GM21367 (cell line): ENCODE data around the gene MYCN.
"Not testable (repeated sequence)": the region's sequence is repeated elsewhere in the genome, so short reads cannot be mapped to it uniquely, and the experiment has no call there.

Source experiments
- ATAC-seq: cut with Tn5 transposase; IDR thresholded peaks from one replicate; pipeline ENCODE4 v1.9.1; 2021; ENCODE audit not compliant: unreplicated experiment

MYCN gene

DNA sequence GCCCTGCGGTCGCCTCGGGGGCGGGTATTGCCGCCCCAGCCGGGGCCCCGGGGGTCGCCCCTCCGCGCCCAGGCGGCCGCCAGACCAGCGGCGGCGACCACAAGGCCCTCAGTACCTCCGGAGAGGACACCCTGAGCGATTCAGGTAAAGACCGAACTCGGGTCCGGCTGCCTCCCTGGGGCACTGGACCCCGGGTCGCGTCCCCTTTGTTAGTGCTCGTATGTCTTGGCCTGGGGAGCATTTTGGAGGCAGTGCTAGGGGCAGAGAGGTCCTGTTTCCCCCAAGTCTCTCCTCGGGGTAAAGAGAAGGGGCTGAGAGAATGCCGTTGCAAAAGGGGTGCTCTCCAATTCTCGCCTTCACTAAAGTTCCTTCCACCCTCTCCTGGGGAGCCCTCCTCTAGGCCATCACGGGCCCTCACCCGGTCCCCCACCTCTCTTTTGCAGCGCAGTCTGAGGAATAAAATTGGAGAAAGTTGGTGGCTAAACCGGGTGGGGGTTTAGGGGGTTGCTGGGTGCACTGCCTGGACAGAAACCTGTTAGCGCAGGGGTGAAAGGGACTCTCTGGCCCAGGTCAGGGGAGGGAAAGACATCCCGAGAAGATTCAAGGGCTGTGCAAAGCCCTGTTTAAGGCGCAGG is 2.5 kb downstream of the MYCN start:
- no peak for ATAC-seq

DNA sequence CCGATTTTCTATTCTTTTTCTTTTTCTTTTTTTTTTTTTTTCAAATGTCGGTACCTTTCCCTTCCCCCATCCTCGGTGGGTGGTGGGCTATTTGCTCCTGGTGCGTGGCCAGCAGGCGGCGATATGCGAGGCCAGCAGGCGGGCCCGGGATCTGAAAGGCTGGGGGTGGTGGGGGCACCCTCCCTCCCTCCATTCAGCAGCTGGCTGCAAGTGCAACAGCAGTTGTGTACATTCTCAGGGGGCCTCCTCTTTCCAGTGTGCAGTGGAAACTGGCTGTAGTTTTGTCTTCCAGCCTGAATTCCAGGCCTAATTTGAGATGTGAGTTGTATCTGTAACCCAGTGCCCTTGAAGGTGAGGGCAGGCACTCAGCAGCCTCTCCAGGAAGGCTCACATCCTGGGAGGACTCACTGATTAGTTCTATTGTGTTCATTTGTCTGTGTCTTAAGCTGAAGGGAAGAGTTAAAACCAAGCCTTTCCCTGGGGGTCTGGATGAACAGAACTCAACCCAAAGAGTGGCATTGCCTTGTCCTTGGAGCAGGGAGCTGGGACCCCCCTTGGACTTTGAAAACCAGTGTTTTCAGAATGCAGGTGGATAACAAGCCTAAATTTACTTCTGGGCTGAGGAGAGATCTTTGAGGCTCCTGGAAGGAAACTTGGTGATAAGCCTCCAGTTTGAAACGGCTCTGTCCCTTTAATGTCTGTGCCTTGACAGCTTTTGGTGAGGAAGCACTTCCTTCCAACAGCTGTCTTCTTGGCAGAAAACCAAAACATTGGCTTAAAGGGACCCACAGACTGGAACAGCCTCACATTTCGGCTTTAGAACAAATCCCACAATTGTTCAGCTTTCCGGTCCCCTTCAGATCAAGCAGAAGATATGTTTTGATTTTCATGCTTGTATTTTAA is 3.3 kb downstream of the MYCN start:
- ATAC-seq: no peak

DNA sequence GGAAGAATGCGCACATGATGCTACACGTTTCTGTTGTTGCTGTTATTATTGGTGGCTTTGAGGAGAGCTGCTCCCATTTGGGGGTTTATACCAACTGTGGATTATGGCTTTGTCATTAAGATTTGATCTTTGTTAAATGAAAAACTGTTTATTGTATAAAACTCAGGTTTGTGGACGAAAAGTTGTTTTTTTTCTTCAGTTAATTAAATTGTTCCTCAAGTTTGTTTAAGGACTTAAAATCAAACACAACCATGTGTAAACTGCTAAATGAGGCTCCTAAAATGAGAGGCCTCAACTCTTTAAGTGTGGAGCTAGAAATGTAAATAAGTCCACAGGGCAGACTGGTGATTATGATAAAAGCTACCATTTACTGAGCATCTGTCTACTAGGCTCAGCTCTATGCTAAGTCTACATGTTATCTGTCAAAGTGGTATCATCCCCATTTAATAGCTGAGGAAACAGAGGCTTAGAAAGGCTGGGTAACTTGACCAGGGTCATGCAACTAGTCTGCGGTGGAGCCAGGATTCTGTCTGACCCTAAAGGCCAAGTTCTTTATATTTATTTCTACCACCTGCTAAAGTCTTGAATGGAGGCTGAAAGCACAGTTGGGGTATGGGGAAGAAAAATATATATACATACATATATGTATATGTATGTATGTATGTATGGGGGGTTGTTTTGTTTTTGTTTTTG is 4.1 kb downstream of the MYCN start:
- ATAC-seq: no peak

DNA sequence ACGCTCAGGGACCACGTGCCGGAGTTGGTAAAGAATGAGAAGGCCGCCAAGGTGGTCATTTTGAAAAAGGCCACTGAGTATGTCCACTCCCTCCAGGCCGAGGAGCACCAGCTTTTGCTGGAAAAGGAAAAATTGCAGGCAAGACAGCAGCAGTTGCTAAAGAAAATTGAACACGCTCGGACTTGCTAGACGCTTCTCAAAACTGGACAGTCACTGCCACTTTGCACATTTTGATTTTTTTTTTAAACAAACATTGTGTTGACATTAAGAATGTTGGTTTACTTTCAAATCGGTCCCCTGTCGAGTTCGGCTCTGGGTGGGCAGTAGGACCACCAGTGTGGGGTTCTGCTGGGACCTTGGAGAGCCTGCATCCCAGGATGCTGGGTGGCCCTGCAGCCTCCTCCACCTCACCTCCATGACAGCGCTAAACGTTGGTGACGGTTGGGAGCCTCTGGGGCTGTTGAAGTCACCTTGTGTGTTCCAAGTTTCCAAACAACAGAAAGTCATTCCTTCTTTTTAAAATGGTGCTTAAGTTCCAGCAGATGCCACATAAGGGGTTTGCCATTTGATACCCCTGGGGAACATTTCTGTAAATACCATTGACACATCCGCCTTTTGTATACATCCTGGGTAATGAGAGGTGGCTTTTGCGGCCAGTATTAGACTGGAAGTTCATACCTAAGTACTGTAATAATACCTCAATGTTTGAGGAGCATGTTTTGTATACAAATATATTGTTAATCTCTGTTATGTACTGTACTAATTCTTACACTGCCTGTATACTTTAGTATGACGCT is 5.8 kb downstream of the MYCN start:
- ATAC-seq: no peak

DNA sequence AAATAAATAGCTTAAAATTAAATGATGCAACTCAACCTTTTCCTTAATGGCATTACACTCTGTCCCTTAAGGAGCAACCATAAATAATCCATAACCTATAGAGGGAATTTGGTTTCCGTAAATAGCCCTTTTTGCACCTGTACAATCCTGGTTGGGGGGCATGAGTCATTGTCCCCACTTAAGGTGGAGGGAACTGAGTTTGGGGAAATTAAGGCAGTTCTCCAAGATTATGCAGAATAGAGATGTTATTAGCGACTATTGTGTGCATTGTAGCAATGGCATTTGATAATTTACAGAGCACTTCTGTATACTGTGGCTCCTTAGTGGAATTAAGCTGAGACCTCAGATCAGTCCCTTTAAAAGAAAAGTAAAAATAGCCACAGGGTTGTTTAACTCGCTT is 6.6 kb downstream of the MYCN start:
- no peak for ATAC-seq

DNA sequence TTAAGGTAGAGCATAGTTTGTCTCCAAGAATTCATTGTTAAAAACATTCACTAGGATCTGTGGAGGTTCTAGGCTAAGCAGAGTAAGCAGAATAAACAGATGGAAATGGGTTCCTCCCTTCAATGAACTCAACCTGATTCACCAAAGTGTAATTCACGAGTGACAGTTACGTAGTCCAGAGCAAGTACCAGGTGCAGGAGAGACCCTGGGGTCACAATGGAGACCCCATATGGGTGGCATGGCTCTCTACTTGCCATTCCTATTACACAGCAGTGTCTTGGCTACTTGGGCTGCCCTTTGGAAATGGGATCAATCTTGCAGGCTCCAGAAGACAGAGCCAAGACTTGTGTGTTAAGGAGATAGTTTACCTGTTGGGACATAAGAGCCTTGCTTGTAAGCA is 7.1 kb downstream of the MYCN start:
- no peak for ATAC-seq

DNA sequence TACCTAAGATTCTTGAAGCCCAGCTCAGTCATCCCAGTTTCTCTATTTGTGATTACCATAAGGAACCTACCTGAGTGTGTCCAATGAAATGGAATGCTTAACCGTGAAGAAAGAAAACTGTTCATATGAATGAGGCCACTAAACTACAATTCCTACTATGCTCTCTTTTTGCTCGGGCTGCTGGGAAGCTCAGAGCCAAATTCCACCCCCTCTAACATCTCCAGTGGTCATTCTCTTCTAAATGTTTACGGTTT is 8.3 kb downstream of the MYCN start:
- no peak for ATAC-seq

DNA sequence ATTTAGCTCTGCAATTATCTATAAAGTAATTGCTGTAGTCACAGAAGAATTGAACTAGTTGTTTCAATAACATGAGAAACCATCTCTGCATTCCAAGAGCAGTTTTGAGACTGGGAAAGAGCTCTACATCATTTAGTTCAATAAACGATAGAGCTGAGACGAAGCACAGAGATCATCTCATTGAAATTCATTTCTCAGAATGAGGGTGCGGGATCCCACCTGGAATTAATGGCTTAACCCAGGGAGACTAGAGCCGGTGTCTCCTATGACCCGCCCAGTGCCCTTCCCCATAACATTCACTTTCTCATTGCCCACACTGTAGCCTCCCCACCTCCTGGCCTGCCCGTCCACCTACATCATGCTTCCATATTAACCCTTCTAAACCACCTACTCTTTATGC is 8.8 kb downstream of the MYCN start:
- no peak for ATAC-seq

DNA sequence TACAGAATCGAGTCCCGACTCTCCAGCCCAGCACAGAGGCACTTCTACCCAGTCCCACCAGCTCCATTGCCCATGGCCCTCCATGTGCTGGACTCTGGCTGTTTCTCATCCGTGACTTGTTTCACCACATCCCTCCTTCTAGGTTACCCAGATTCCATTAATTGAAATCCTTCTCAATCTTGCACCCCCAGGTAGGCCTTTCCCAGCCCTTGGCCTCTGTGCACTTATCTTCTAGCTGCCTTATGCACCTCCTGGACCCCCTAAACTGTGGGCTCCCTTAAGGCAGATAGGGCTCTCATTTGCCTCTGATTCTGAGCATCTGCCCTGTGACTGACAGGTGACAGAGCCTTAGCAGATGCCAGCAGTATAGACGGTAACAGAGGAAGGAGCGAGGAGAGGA is 9.2 kb downstream of the MYCN start:
- ATAC-seq: no peak

DNA sequence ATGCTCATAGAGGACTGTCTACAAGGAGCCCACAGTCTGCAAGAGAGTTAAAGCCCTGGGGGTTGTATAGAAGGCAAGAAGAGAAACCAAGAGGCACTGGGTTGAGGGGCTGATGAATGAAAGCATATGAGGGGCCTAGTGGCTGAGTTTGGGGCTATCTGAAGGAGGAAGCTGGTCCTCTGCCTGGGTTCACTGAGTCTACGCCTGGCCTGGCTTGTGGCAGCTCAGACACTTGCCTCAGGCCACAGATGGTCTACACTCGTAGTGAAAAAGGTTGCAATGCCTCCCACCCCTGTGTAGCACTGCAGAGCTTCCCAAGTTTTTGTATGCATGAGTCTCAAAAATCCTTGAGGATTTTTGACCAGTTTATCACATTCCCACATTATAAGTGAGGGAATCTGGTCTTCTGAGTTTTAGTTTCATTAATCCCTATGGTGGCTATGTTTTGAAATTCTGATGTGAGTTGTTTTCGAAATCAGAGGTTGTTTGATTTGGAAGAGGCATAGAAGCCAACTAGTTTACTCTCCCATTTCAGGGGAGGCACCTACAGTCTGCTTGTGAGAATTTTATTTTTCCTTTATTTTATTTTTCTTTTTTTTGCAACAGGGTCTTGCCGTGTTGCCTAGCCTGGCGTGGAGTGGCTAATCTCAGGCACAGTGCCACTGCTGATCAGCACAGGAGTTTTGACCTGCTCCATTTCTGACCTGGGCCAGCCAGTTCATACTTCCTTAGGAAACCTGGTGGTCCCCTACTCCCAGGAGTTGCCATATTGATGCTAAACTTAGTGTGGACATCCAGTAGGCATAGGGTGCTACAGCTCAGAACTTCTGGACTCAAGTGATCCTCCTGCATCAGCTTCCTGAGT is 10.0 kb downstream of the MYCN start:
- ATAC-seq: no peak

DNA sequence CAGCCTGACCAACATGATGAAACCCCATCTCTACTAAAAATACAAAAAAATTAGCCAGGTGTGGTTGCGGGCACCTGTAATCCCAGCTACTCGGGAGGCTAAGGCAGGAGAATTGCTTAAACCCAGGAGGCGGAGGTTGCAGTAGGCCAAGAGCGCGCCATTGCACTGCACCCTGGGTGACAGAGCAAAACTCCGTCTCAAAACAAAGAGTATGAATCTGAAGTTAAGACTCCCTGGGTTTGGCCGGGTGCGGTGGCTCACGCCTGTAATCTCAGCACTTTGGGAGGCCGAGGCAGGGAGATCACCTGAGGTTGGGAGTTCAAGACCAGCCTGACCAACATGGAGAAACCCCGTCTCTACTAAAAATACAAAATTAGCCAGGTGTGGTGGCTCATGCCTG is 11.6 kb downstream of the MYCN start:
- not testable (repeated sequence) for ATAC-seq

DNA sequence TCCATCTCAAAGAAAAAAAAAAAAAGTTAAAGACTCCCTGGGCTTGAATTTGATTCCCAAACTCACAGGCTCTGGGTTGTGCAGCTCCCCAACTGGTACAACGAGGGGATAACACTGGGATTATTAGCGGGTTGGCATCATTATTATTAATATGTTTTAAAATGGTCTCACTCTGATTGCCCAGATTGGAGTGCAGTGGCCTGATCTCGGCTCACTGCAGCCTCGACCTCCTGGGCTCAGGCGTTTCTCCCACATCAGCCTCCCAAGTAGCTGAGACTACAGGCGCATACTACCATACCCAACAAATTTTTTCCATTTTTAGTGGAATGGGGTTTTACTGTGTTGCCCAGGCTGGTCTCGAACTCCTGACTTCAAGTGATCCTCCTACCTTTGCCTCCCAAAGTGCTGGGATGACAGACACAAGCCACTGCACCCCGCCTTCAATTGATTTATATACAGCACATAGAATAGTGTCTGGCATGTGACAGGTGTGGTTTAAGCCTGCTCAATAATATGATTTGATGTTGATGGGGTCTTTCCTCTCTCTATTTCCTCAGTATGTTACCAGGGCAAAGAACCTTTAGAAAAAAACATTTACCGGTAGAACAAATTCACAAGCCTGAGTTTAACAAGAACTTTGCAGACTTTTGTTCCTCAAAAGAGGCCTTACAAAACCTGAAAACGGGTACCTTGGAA is 12.2 kb downstream of the MYCN start:
- ATAC-seq: no peak

DNA sequence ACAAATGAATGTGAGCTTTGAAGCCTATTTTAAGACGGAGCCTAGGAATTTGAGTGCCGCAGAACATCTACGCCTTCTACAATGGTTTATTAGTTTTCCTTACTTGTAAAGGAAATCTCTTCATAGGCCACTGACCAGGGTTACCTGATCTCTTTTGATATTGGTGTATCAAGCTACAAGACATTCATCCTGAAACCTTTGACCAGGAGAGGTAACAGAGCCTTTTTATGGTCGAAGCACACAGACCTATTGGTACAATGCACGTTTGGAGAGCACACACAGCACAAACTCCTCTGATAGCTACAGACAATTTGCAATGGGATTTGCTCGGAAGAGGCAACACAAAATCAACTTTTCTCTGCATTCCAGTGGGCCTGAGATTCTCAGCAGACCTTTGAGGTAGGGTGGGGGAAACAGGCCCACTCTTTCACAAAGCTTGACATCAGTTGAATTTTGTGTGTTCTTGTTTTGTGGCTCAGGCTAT is 12.8 kb downstream of the MYCN start:
- no peak for ATAC-seq

DNA sequence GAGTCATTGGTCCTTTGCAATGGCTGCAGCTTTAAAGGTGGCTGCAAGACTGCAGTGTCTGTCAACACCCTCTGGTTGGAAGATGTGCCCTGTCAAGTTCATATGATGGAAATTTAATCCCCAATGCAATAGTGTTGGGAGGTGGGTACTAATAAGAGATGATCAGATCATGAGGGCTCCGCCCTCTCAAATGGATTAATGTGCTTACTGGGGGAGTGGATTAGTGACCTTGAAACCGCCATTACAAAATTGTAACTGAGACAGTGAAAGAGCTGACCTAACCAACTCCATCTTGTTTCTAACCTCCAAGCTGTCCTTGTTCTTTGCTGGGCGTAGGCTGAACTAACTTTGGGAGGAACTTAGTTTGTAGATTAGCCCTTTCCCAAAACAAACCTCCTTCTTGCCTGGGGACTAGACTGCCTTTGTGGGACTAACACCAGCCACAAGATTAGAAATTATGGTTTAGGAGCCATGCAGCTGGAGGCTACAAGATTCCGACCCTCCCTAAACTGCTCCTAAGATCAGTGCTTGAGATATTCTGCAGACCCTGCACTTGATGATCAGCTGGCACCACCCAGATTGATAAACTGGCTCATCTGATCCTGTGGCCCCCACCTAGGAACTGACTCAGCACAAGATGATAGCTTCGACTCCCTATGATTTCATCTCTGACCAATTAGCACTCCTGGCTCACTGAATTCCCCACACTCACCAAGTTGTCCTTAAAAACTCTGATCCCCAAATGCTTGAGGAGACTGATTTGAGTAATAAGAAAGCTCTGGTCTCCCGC is 13.7 kb downstream of the MYCN start:
- ATAC-seq: no peak

DNA sequence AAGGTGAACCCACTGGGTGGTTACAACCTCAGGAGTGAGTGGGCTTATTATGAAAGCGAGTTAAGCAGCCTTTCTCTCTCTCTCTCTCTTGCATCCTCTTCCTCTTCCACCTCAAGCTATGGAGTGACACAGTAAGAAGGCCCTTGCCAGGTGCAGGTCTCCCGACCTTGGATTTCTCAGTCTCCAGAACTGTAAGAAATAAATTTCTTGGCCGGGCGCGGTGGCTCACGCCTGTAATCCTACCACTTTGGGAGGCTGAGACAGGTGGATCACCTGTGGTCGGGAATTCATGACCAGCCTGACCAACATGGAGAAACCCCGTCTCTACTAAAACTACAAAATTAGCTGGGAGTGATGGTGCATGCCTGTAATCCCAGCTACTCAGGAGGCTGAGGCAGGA is 14.4 kb downstream of the MYCN start:
- no peak for ATAC-seq

DNA sequence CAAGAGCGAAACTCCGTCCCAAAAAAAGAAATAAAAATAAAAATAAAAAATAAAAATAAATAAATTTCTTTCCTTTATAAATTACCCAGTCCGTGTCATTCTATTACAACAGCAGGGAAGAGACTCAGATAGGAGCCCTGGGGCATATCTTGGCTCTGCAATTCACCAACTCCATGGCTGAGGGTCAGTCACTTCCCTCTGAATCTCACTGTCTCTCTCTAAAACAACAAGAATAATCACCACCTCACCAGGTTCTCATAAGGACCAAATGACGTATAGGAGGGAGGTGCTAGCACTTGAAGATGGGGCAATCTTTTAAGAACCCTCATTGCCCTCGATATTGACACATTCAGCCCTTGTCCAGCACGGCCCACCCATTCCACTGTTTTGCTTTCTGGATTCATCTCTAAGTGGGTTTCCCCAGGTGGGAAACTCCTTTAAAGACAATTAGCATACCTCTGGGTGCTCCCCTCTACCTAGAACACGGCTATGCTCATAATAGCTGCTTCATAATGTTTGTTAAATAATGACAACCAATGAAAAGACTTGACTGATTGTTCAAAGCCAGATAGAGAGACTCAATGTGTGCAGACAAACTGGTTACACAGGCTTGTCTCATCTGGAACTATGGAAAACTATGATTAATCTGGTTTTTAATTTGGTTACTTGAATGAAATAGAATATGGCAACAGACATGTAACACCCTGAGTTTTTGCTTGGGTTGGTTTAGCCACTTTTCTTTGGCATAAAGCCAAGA is 15.1 kb downstream of the MYCN start:
- ATAC-seq: no peak

DNA sequence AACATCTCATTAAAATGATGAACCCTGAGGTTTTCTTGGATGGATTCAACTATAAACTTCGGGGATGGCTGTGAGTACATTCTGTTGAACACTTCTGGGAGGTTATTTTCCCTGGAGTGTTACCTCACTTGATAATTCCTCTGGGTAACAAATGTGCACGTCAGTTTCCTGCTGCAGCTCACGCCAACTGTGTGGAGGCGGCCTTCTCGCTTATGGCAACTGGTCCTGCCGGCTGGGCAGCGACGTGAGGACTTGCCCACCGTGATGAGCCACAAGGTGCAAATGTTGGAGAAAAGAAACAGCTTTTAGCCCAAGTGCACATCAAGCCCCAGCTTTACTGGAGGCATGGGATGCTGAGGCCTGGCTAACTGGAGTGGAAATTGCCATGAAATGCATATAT is 15.9 kb downstream of the MYCN start:
- no peak for ATAC-seq
